HL-60 (cell line): ENCODE measurements around the gene RBM26.
A peak's percentile ranks its signal among the peaks of the same experiment; 100 is the strongest.

Experiments
- GABPA ChIP-seq: IDR thresholded peaks from 2 replicates; pipeline ENCODE4 v1.6.1; 2012; ENCODE audit warnings: low read depth
- POLR2AphosphoS5 ChIP-seq: IDR thresholded peaks from 2 replicates; pipeline ENCODE4 v1.6.1; 2012; ENCODE audit warnings: low read depth
- SPI1 ChIP-seq: IDR thresholded peaks from 2 replicates; pipeline ENCODE4 v1.6.1; 2012; ENCODE audit warnings: low read depth, mild to moderate bottlenecking, borderline replicate concordance
- TF ChIP-seq, protein P1 (sequence below): IDR thresholded peaks from one replicate; pipeline ENCODE4 v1.5.1; 2011; ENCODE audit warnings: low read length, control low read depth, inconsistent platforms; ENCODE audit not compliant: insufficient read depth
- TF ChIP-seq, protein P2 (sequence below): IDR thresholded peaks from 2 replicates; pipeline ENCODE4 v1.6.1; 2012; ENCODE audit warnings: low read depth; ENCODE audit not compliant: insufficient replicate concordance

DNA sequence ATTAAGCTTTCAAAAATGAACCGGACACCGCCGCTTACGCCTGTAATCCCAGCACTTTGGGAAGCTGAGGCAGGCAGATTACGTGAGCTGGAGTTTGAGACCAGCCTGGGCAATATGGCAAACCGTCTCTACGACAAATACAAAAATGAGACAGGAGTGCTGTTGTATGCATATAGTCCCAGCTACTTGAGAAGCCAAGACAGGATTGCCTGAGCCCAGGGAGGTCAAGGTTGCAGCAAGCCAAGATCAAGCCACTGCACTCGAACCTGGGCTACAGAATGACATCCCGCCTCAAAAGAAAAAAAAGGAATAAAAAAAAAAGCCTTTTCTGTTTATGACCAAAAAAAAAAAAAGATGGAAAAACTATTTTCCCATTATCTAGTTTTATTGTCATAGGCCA is 96.4 kb downstream of the RBM26 start:
- TF ChIP-seq, protein P1, sequence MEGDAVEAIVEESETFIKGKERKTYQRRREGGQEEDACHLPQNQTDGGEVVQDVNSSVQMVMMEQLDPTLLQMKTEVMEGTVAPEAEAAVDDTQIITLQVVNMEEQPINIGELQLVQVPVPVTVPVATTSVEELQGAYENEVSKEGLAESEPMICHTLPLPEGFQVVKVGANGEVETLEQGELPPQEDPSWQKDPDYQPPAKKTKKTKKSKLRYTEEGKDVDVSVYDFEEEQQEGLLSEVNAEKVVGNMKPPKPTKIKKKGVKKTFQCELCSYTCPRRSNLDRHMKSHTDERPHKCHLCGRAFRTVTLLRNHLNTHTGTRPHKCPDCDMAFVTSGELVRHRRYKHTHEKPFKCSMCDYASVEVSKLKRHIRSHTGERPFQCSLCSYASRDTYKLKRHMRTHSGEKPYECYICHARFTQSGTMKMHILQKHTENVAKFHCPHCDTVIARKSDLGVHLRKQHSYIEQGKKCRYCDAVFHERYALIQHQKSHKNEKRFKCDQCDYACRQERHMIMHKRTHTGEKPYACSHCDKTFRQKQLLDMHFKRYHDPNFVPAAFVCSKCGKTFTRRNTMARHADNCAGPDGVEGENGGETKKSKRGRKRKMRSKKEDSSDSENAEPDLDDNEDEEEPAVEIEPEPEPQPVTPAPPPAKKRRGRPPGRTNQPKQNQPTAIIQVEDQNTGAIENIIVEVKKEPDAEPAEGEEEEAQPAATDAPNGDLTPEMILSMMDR, result no peak
- TF ChIP-seq GABPA (no peak), SPI1 (no peak), POLR2AphosphoS5 (0 out of 2 replicates have a peak, but pooled peaks have one; percentile 16)
- TF ChIP-seq, protein P2, sequence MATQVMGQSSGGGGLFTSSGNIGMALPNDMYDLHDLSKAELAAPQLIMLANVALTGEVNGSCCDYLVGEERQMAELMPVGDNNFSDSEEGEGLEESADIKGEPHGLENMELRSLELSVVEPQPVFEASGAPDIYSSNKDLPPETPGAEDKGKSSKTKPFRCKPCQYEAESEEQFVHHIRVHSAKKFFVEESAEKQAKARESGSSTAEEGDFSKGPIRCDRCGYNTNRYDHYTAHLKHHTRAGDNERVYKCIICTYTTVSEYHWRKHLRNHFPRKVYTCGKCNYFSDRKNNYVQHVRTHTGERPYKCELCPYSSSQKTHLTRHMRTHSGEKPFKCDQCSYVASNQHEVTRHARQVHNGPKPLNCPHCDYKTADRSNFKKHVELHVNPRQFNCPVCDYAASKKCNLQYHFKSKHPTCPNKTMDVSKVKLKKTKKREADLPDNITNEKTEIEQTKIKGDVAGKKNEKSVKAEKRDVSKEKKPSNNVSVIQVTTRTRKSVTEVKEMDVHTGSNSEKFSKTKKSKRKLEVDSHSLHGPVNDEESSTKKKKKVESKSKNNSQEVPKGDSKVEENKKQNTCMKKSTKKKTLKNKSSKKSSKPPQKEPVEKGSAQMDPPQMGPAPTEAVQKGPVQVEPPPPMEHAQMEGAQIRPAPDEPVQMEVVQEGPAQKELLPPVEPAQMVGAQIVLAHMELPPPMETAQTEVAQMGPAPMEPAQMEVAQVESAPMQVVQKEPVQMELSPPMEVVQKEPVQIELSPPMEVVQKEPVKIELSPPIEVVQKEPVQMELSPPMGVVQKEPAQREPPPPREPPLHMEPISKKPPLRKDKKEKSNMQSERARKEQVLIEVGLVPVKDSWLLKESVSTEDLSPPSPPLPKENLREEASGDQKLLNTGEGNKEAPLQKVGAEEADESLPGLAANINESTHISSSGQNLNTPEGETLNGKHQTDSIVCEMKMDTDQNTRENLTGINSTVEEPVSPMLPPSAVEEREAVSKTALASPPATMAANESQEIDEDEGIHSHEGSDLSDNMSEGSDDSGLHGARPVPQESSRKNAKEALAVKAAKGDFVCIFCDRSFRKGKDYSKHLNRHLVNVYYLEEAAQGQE, result no peak
